K562 (cell line): ENCODE measurements around the gene TAF12. TPM values are rescaled to one million over a fixed set of nuclear protein-coding genes. Genes with fewer than 3 reads are reported as not detected.

ENCODE experiments used
- ATF3 ChIP-seq, 2 experiments: fragments of 450-650 bp in 1 of 2; sonication (generic) in 1 of 2; formaldehyde crosslinking in 1 of 2; IDR thresholded peaks in 1 of 2; conservative IDR thresholded peaks in 1 of 2; 2 replicates each; pipeline versions ENCODE4 v1.6.1 to v1.8.1; 2016 to 2023; ENCODE audit warnings: mild to moderate bottlenecking in 2 of 2, moderate library complexity in 2 of 2, inconsistent platforms in 1 of 2, missing genetic modification reagents in 1 of 2
- COPS2 ChIP-seq: fragments of 450-650 bp; conservative IDR thresholded peaks from 2 replicates; pipeline ENCODE4 v1.6.1; 2016; ENCODE audit warnings: mild to moderate bottlenecking, moderate library complexity
- CREB5 ChIP-seq: fragments of 250-450 bp; sonication (Bioruptor Pico); IDR thresholded peaks from 2 replicates; pipeline ENCODE4 v1.5.0; 2020; ENCODE audit warnings: mild to moderate bottlenecking
- ERF ChIP-seq: fragments of 450-650 bp; formaldehyde crosslinking; IDR thresholded peaks from 2 replicates; pipeline ENCODE4 v1.4.0; 2020; ENCODE audit warnings: mild to moderate bottlenecking, mixed read lengths
- EZH2 ChIP-seq: IDR thresholded peaks from 2 replicates; pipeline ENCODE4 v1.6.1; 2012; ENCODE audit warnings: low read depth, mild to moderate bottlenecking, inconsistent platforms, low read length, borderline replicate concordance
- FIP1L1 ChIP-seq: fragments of 200-400 bp; formaldehyde crosslinking; IDR thresholded peaks from 2 replicates; pipeline ENCODE4 v1.6.1; 2018; ENCODE audit warnings: mild to moderate bottlenecking, low read depth, low read length; ENCODE audit not compliant: poor library complexity, severe bottlenecking
- HCFC1 ChIP-seq: IDR thresholded peaks from 2 replicates; pipeline ENCODE4 v1.6.1; 2012; ENCODE audit warnings: low read depth, low read length, improper control_type of control experiment
- HSF4 ChIP-seq: fragments of 250-450 bp; sonication (Bioruptor Pico); IDR thresholded peaks from 2 replicates; pipeline ENCODE4 v2.1.2; 2022; ENCODE audit warnings: mild to moderate bottlenecking, moderate library complexity, borderline replicate concordance
- POLR2AphosphoS5 ChIP-seq: IDR thresholded peaks from 2 replicates; pipeline ENCODE4 v1.6.1; 2011; ENCODE audit warnings: mild to moderate bottlenecking, low read depth, low read length, moderate library complexity; ENCODE audit not compliant: control insufficient read depth, insufficient read depth
- POU5F1 ChIP-seq: fragments of 150-350 bp; IDR thresholded peaks from 2 replicates; pipeline ENCODE4 v1.6.1; 2014; ENCODE audit warnings: borderline replicate concordance, low read length, low read depth, mild to moderate bottlenecking; ENCODE audit not compliant: partially characterized antibody
- RBM22 ChIP-seq: fragments of 200-400 bp; formaldehyde crosslinking; IDR thresholded peaks from 2 replicates; pipeline ENCODE4 v1.6.1; 2018; ENCODE audit warnings: low read length, low read depth; ENCODE audit not compliant: poor library complexity, severe bottlenecking
- TFE3 ChIP-seq: fragments of 450-650 bp; formaldehyde crosslinking; IDR thresholded peaks from 2 replicates; pipeline ENCODE4 v1.4.0; 2020; ENCODE audit warnings: mild to moderate bottlenecking, mixed read lengths
- XRCC4 ChIP-seq: IDR thresholded peaks from one replicate; pipeline ENCODE4 v1.6.1; 2011; ENCODE audit not compliant: insufficient read depth, insufficient read length; ENCODE audit errors: extremely low read depth
- ZBTB34 ChIP-seq: fragments of 250-450 bp; sonication (Bioruptor Pico); IDR thresholded peaks from 2 replicates; pipeline ENCODE4 v1.8.0; 2021; ENCODE audit warnings: mild to moderate bottlenecking, moderate library complexity
- ZNF263 ChIP-seq: sonication (generic); formaldehyde crosslinking; IDR thresholded peaks from 2 replicates; pipeline ENCODE4 v1.8.0; 2022; ENCODE audit warnings: mild to moderate bottlenecking, missing genetic modification reagents, borderline replicate concordance
- ZNF277 ChIP-seq: fragments of 250-450 bp; sonication (Bioruptor Pico); IDR thresholded peaks from 2 replicates; pipeline ENCODE4 v1.8.0; 2022; ENCODE audit warnings: inconsistent platforms, mild to moderate bottlenecking, moderate library complexity, borderline replicate concordance
- polyA plus RNA-seq, 8 experiments: library from polyadenylated mRNA; depleted of rRNA in 4 of 8; stranded (reverse) in 5 of 8; unstranded in 3 of 8; fragments of >200 nt; fragmentation: Nextera tagmentation in 2 of 8; fragmentation: Illumina TruSeq in 1 of 8; extraction: Ambion mirVana in 2 of 8; extraction: Trizol in 1 of 8; gene quantifications; 2 replicates each; pipeline versions ENCODE4 v1.2.1 to v1.2.3, GENCODE V29; 2011 to 2014; ENCODE audit warnings: inconsistent platforms in 1 of 8, missing spikeins in 1 of 8
- total RNA-seq, 7 experiments: library from RNA; depleted of rRNA in 6 of 7; stranded (reverse); fragments of >200 nt in 6 of 7; fragmentation: Illumina TruSeq in 2 of 7; extraction: Trizol in 2 of 7; gene quantifications; 2 replicates each; pipeline versions ENCODE4 v1.2.1 to v1.2.3, GENCODE V29; 2011 to 2021; ENCODE audit warnings: low replicate concordance in 1 of 7

Gene TAF12
- total and polyA plus RNA-seq, 9 of the 15 experiments (the other 6 are each of a cell fraction or from before 2014, with no cell fraction given) = 31.6 to 89.0 (median 50.5) TPM

- TF ChIP-seq ZNF277 (CRISPR knock-in tag) (no peak), EZH2 (no peak), ERF (CRISPR knock-in tag) (peak; percentile 74; the same call in 1 of the 2 replicates), POU5F1 (peak; percentile 19), CREB5 (CRISPR knock-in tag) (peak; percentile 55; the same call in 1 of the 2 replicates), XRCC4 (no peak), TFE3 (CRISPR knock-in tag) (no peak), FIP1L1 (no peak), RBM22 (no peak), HSF4 (CRISPR knock-in tag) (no peak), COPS2 (no peak), ZBTB34 (CRISPR knock-in tag) (no peak), HCFC1 (peak; percentile 79), POLR2AphosphoS5 (peak; percentile 95), ZNF263 (no peak; the same call in 1 of the 2 replicates), ATF3 (IDR thresholded peaks at IDR 0.05) (no peak), ATF3 (CRISPR knock-in tag; conservative IDR thresholded peaks at IDR 0.05) (no peak)
Observed at GRCh38 chr1:28642847-28643635, at the start of gene TAF12 (continued).
